Measurements from ENCODE around the gene NAGLU.

DNA sequence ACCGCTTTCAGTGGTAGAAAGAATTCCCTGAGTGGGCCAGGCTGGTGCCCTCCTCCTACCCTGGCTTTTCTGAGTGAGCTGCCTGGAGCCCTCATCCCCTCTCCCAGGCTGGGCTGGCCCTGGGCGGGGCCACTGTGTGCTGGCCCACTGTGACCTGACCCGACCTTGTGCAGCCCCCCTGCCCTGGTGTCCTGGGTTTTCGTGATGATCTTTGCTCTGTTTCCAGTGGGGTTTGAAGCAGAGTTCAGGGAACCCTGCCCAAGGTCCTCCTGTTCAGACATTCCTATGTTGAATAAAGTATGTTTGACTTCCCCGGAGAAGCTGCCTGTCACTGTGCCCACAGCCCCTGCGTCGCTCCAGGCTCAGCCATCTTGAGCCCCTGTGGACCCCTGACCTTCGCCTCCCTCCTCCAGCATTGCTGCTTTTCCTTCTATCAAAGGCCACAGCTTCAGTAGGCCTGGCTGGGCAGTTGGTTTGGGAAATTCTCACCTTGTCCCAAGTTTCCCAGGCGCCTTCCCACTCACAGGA lies 13.7 kb upstream of the NAGLU start:
- TF ChIP-seq, protein P1, sequence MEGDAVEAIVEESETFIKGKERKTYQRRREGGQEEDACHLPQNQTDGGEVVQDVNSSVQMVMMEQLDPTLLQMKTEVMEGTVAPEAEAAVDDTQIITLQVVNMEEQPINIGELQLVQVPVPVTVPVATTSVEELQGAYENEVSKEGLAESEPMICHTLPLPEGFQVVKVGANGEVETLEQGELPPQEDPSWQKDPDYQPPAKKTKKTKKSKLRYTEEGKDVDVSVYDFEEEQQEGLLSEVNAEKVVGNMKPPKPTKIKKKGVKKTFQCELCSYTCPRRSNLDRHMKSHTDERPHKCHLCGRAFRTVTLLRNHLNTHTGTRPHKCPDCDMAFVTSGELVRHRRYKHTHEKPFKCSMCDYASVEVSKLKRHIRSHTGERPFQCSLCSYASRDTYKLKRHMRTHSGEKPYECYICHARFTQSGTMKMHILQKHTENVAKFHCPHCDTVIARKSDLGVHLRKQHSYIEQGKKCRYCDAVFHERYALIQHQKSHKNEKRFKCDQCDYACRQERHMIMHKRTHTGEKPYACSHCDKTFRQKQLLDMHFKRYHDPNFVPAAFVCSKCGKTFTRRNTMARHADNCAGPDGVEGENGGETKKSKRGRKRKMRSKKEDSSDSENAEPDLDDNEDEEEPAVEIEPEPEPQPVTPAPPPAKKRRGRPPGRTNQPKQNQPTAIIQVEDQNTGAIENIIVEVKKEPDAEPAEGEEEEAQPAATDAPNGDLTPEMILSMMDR (IDR thresholded peaks at IDR 0.05) = no peak
- no peak for TF ChIP-seq POLR2A (IDR thresholded peaks at IDR 0.05)

Measured in heart left ventricle (tissue), 13 donors.